ENCODE results near the gene MAGEB17.
A peak's percentile ranks its signal among the peaks of the same experiment; 100 is the strongest.
"Not testable (repeated sequence)": the region's sequence is repeated elsewhere in the genome, so short reads cannot be mapped to it uniquely, and the experiment has no call there.

MAGEB17 gene, protein sequence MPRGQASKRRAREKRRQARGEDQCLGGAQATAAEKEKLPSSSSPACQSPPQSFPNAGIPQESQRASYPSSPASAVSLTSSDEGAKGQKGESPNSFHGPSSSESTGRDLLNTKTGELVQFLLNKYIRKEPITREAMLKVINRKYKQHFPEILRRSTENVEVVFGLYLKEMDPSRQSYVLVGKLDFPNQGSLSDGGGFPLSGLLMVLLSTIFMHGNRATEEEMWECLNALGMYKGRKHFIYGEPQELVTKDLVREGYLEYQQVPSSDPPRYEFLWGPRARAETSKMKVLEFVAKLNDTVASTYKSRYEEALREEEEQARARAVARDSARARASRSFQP

DNA sequence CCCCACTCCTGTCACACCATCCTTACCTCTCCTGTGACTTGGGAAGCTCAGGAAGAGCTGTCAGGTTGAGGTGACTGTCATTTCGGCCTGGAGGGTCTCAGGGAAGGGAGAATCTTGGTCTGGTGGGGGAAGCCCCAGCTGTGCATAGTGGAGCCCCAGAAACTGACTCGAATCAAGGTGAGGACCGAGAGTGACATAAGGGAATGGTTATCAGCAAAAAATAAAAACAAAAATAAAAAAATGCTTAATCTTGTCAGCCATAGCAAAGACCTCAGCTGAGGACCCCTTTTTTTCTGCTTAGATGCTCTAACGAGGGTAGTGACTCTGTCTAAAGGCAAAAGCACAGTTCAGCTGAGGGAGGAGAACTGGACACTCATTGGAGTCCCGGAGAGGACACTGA, at the start of gene MAGEB17:
Gene MAGEB17, plus strand, starts transcription at position 301 of the 400 bp plus-strand sequence. CDS start 2,902 bp downstream, outside the sequence.
- no peak for DNase-seq

DNA sequence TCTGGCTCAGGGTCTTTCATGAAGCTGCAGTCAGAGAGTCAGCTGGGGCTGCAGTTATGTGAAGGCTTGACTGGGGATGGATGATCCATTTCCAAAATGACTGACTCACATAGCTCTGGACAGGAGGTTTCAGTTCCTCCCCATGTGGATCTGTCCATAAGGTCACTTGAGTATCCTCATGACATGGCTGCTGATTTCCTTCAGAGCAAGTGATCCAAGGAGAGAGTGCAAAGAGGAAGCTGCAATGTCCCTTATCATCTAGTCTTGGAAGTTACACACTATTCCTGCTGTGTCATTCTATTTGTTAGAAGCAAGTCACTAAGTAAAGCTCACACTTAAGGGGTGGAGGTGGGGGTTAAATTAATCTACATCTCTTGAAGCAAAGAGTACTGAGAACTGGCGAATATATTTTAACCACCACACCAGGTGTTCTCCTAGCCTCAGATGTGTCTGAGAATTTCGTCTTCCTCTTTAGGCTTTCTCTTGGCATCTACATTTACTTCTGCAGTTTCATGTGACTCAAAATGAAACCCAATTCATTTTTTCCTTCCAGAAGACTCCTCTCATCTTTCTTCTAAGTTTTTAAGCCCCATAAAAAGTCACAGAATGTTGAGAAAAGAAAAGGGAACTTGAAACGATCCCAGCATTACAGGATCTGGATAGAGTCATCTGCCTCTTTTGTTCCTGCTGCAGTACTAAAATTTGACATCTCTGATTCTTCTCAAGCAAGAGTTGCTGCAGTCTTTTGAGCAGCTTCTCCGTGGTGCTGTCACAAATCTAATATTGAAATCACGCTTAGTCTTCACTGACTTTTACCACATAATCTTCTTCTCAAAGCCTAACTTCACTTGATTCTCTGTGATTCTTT, 47.7 kb upstream of the MAGEB17 start:
- DNase-seq: no peak

DNA sequence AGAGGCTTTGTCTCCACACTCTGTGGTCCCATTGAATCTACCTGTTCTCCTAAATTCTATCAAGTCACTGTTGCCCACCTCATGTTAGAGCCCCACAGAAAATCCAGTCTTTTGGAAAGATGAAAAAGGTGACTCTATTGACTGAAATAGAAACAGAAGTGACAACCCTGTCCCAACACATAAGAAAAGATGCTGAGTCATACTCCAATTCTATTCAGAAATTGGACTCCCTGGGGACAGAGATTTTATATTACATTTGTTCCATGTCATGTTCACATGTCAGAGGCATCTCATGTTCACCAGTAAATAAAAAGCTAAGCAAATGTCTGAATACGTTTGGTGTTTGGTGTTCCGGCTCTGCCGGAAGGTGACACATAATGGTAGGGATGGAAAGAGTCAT, 46.9 kb upstream of the MAGEB17 start:
- no peak for DNase-seq

DNA sequence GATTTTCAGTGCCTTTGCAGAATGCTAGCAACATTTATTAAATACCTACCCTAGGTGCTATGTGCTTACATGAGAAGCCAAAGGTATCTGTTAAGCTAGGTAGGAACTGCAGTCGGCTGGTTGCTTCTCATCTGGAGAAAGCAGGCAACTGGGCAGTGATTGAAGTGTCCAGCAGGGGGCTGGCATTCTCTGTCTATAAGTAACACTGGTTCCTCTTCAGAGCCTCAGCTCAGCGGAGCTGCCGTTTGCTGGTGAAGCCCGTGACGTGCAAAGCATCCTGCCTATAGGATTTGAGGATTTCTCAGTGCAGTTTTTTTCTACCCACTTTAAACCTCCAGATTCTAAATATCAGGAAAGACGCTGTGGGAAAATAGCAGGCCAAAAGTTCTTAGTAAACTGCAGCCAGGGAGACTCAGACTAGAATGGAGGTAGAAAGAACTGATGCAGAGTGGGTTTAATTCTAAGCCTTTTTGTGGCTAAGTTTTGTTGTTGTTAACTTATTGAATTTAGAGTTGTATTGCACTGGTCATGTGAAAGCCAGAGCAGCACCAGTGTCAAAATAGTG, 44.0 kb upstream of the MAGEB17 start, which contains the start of gene GRPR:
Gene GRPR, plus strand, starts transcription at position 344 of the 565 bp plus-strand sequence. CDS start 389 bp downstream, outside the sequence.
- DNase-seq: peak; percentile 13

DNA sequence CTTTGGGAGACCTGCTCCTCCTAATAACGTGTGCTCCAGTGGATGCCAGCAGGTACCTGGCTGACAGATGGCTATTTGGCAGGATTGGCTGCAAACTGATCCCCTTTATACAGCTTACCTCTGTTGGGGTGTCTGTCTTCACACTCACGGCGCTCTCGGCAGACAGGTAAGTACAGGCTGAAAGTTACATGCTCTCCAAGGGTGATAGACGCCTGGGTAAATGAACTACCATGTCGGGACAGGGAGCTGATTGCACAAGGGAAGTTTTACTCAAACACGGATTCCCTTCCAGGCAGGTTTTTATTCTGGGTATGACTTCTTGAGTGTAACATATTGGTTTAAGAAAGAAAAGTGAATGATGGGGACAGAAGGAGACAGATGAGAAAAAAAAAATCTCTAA, 43.1 kb upstream of the MAGEB17 start:
- no peak for DNase-seq

DNA sequence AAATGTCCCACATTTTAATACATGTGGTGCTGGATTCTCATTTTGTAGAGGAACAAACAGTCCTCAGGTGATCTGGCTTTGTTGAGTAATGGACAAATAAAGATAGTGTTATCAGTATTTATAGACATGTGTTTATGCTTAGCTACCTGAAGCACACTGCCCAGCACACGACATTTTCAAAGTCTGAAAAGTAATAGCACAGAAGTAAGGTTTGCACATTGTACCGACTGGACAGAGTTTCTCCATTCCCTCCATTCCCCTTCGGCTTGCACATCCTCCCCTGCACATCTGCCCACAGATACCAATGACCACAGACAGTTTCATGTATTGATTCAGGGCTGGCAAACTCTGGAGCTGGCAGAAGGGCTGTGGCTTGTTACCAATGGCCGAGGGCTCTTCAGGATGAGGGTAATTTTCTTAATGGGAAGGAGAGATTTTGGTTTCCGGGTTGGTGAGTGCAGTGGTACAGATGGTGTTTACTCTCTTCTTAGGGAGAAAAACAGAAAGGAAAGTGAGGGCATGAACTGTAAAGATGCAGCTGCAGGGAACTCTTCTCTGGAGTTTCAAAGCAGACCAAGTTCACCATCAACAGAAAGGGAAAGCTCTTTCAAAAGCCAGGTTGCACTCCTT, 41.6 kb upstream of the MAGEB17 start:
- no peak for DNase-seq

DNA sequence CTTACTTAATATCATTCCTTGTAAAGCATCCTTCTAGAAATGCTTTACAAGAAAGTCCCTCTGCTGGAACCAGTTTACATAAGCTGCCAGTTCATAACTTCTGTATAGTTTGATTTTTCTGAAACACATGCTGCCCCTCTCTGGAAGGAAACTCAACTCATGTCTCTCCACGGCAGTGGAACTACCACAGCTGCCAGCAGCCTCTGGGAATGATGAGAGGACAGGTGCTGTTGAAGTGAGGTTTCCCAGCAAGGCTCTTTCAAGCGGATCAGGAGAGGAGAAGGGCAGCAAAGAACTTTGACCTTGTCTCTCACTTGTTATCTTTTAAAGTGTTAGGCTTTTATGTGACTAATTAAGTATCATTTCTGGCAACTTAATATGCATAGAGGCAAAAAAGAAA, 36.6 kb upstream of the MAGEB17 start:
- DNase-seq: no peak

DNA sequence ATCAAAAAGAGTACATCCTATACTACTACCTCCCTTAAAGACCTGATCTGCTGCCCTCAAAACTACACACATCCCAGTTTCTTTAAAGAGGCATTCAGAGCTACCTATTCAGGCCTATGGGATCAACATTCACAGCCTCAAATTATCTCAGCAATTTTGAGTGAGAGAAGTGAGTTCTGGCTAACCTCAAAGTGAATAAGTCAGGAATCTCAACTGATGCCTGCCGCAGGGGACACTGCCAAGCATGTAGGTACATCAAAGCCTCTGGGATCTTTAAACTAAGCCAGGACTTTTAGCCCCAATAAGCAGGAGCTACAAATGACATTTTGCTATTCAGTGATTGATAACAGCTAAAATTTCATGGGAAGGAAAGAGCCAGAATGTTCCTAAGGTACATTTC, 32.3 kb upstream of the MAGEB17 start:
- DNase-seq: no peak

DNA sequence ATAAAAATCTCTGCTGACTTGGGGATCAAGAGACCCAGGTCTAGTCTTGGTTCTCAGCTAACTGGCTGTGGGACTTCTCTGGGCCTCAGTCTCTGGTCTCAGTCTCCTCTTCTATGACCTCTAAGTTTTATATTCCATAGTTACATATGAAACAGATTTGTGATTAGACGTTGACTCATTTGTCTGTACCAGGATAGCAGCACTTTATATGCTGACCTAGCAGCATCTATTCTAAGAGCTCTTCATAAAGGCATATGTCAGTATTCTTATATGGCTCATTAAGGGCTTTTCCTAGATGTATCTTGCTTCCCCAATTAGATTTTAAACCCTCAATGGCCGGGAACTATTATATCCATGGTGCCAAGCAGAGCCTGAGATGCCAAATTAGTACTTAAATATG, 31.2 kb upstream of the MAGEB17 start:
- no peak for DNase-seq

DNA sequence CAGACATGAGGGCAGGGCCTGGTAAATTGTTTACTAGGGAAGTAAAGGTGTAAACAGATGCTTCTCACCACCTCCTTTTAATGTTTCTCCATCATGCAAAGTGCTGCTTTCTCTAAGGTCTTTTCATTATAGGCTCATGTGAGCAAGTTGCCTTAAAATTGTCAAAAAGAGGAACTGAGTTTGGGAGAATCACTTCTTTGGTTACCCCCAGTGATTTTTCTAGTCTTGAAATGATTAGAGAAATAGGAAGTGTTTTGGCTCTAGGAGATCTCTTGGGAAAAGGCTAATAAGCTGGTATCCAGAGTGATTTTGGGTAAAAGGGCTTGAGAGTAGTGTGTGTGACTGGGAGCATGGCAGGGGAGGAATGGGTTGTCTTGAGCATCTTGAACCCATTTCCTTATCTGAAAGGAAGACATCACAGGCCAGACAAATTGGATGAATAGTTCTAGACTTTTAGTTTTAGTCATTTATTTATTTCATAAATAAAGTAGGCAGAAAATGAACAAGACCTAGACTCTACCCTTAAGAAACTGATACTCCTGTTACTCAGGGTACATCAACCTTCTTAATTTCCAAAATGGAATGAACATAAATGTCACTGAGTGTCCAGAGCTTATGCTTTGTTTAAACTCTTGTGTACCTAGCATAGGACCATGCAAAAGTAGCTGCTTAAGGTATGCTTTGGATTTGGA, 29.7 kb upstream of the MAGEB17 start:
- no peak for DNase-seq

DNA sequence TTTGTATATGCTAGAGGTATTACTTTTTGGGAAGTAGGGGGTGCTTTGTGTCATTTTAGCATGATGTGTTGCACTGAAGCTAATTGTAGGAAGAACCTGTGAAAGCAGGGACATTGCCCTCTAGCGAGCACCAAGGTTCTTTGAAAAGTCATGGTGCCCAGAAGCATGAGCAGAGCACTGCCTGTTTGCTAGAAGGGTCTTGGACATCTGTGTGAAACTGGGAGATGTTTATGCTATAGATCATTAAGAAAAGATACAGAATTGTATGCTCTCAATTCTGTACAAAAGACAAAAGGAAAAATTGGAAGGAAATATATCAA, 29.2 kb upstream of the MAGEB17 start:
- no peak for DNase-seq

DNA sequence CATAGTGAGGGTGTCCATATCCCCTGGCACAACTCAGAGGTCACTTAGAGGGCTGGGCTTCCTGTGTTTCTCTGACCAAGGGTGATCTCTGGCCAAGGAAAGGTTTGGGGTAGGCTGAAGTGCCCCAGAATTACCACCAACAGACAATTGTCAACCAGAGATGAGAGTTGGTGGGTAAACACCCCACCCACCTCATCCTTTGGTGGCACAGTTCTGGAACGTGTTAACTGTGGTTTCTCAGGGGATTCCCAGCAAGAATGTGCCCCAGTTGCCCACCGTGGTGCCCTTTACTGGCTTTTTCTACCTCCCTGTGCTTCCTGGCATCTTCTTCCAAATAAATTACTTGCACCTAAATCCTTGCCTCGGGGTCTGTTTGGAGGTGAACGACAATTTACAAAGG, 26.8 kb upstream of the MAGEB17 start:
- no peak for DNase-seq

DNA sequence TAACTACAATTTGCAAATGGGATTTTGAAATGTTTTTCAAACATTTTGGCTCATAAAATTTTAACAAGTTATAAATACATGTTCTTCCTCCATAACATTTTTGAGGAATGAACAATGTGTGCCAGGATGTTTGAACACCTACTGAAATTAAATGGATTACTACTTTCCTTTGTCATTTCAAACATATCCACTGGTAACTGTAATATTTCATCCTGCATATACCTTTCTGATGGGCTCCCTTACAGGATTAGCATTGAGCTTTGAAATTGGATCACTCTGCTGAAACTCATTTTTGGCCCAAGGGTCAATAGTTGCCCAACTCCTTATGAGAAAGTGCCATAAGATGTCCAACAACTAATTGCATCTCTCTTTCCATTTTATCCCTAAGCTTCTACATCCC, 26.3 kb upstream of the MAGEB17 start:
- DNase-seq: no peak

DNA sequence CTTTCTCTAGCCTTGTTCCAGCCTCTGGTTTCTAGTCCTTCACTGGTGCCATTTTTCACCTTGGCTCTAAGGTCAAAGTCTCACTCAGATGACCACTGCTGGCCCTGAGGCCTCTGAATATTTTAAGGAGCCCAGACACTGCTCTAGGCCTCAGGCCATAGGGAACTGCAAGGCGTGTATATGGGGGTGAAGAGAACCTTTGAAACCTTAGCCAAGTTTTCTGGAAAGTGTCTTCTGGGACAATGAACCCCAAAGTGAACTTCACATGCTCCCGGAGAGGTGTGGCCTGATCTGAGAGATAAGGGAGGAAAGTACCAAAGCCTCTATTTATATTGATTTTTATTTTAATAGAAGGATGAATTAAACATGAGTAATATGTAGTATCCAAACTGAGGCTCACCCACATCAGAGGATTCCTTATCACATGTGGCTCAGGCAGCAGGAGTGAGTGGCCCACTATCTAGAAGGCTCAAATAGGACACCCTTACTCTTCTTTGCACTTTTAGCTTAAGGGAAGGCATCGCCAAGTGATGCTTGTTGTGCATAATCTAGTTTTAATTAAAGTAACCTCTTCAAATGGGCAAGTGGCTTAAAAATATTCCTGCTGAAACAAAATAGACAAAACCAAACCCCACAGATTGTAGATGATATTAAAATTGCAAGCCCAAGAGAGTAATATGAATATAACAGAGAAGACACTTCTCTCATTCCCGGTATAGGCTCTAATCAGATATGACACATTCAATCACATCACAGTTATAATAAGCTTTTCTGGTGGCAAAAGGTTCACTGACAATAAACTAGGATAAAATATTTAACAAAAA, 25.6 kb upstream of the MAGEB17 start:
- DNase-seq: no peak

DNA sequence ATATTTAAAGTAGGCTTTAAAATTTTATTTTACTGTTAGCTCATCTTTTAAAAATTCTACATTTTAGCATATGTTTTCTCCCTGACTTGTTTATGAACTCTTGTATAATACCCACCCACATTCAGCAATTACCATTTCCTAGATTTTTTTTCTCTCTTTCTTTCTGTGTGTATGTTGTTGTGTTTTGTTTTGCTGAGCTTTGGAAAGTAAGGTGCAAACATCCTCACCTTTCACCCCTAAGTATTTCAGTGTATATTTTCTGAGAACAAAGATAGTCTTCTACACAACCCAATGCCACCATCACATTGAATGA, 25.1 kb upstream of the MAGEB17 start:
- DNase-seq: no peak

DNA sequence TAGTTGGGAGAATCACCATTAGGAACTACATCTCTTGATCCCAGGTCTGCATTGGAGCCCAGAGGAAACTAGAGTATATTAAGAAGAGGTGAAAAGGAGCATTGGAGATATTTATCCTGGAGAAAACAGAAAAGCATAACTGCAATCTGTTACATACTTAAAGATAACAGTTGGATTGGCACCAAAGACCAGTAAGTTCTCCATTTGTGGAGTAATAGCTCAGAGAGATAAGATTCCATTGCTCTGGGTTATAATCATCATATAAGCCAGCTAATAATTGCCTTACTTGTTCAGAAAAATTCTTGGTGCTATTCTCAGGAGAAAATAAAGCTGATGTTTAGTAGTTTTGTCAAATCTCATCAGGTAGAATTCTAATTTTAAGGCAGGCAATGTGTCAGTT, 23.3 kb upstream of the MAGEB17 start:
- no peak for DNase-seq

DNA sequence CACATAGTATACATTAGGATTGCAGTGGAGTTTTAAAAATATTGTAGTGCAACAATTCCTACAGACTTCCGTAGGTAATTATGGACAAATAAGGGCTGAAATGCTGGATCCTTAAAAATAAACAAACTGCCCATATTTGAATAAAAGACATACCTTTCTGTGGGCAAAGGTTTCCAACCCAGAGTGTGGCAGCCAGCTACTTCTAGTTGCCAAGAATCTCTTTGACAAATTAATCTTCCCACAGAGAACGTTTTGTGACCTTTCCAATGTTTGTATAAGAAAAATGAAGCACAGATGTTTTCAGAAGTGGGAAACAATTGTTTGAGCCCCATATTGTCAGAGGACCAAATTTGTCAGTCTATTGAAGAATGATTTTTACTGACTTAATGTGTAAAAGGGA, 22.9 kb upstream of the MAGEB17 start:
- no peak for DNase-seq

DNA sequence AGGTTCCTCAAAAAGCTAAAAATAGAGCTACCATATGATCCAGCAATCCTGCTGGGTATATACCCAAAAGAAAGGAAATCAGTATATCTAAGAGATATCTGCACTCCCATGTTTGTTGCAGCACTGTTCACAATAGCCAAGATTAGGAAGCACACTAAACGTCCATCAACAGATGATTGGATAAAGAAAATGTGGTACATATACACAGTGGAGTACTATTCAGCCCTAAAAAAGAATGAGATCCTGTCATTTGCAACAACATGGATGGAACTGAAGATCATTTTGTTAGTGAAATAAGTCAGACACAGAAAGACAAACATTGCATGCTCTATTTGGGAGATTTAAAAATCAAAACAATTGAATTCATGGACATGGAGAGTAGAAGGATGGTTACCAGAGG, 22.2 kb upstream of the MAGEB17 start:
- not testable (repeated sequence) for DNase-seq

DNA sequence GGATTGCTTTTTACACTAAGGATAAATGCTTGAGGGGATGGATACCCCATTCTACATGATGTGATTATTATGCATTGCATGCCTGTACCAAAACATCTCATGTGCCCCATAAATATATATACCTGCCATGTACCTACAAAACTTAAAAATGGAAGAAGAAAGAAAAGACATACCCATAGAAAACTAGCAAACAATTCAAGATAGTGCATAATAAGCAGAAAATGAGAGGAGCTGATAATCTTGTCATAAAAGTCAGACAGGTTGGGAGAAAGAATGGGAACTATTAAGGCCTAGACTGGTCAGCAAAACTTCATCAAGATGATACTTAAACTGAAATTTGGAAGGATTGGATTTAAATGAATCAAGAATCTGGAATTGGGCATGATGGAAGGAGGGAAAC, 21.6 kb upstream of the MAGEB17 start:
- DNase-seq: no peak

DNA sequence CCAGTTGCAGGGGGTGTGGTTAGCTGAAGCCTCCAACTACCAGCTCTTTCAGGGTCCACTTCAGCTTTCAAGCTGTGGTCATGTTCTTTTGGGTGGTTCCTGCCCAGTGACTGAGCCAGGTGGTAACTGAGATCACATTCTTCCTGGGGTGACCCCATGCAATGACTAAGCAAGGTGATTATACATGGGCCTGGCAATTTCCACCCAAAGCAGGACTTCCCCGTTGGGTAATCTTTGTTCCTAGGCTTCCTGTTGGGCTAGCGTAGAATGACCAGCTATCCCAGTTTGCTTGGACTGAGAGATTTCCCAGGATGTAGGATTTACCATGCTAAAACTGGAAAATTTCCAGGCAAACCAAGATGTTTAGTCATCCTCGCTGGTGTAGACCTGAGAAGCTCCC, 18.4 kb upstream of the MAGEB17 start:
- no peak for DNase-seq

DNA sequence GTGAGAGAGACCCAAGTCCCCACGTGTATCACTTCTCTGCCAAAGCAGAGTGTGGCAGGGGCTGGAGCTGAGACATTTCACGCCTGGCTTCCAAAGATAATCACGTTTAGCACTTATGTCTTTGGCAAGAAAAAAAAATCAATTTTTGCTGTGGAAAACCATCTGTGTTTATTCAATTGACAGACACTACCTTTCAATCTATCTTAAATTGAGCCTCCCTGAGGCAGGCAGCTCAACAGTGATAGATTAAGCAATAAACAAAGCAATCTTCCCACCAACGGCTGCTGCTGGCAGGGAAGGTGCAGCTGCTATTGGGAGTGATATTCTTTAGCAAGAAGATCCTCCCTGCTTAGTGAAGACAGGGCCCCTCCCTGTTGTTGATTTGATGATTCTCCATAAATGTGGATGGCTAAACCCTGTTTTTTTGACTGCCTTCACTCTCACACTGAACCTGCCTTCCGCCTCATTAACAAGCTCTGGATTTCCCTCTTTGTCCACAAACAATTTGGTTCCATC, 11.6 kb upstream of the MAGEB17 start:
- DNase-seq: no peak
